ENCODE data around the gene NPC2.
"Not testable (repeated sequence)": the region's sequence is repeated elsewhere in the genome, so short reads cannot be mapped to it uniquely, and the experiment has no call there.

Gene NPC2

GRCh38 chr14:74492776-74493342 lies at the start of gene NPC2:
Gene NPC2, minus strand, starts transcription at chr14:74493305. Its CDS starts 31 bp downstream, at chr14:74493274.
- DNase-seq, result no peak

- no peak for DNase-seq
Measured at GRCh38 chr14:74542056-74542685, 49.1 kb upstream of the NPC2 start.

GRCh38 chr14:74541225-74541624 lies 48.1 kb upstream of the NPC2 start:
- no peak for DNase-seq

- DNase-seq, result no peak
Measured at GRCh38 chr14:74539503-74539902, 46.4 kb upstream of the NPC2 start.

- no peak for DNase-seq
Measured at GRCh38 chr14:74538411-74539391, 45.6 kb upstream of the NPC2 start.

GRCh38 chr14:74536336-74536735 lies 43.2 kb upstream of the NPC2 start:
- DNase-seq, result not testable (repeated sequence)

GRCh38 chr14:74535756-74536325 lies 42.7 kb upstream of the NPC2 start:
- no peak for DNase-seq

GRCh38 chr14:74533576-74533975 lies 40.5 kb upstream of the NPC2 start:
- no peak for DNase-seq

- no peak for DNase-seq
Measured at GRCh38 chr14:74532246-74532645, 39.1 kb upstream of the NPC2 start.

- DNase-seq, result no peak
Measured at GRCh38 chr14:74531467-74531866, 38.4 kb upstream of the NPC2 start.

- no peak for DNase-seq
Measured at GRCh38 chr14:74531006-74531405, 37.9 kb upstream of the NPC2 start.

GRCh38 chr14:74528886-74529285 lies 35.8 kb upstream of the NPC2 start:
- DNase-seq, result no peak

- no peak for DNase-seq
Measured at GRCh38 chr14:74528406-74528805, 35.3 kb upstream of the NPC2 start.

GRCh38 chr14:74527736-74528280 lies 34.7 kb upstream of the NPC2 start:
- DNase-seq, result no peak

- no peak for DNase-seq
Measured at GRCh38 chr14:74526854-74527585, 33.9 kb upstream of the NPC2 start.

- no peak for DNase-seq
Measured at GRCh38 chr14:74525361-74525851, 32.3 kb upstream of the NPC2 start.

- no peak for DNase-seq
Measured at GRCh38 chr14:74524812-74525135, 31.7 kb upstream of the NPC2 start.

GRCh38 chr14:74524076-74524811 lies 31.1 kb upstream of the NPC2 start:
- no peak for DNase-seq

GRCh38 chr14:74522740-74523139 lies 29.6 kb upstream of the NPC2 start:
- DNase-seq, result no peak

GRCh38 chr14:74521756-74522155 lies 28.7 kb upstream of the NPC2 start:
- no peak for DNase-seq

GRCh38 chr14:74519316-74520074 lies 26.4 kb upstream of the NPC2 start:
- no peak for DNase-seq
